Immature natural killer cell (primary cell): ENCODE measurements around the gene XAGE3. TPM values are rescaled to one million over a fixed set of nuclear protein-coding genes. Genes with fewer than 3 reads are reported as not detected.
"Not testable (repeated sequence)": the region's sequence is repeated elsewhere in the genome, so short reads cannot be mapped to it uniquely, and the experiment has no call there.

Experiments used
- DNase-seq, 3 donors: peaks; one replicate each; pipeline ENCODE4 v3.0.0; 2022; ENCODE audit warnings: mixed read lengths in 1 of 3
- H3K27ac Mint-ChIP-seq, 6 donors: one replicate each; pipeline ENCODE4 v1.8.0; 2020; ENCODE audit warnings: mixed read lengths in 6 of 6, mild to moderate bottlenecking in 5 of 6, inconsistent platforms in 4 of 6, moderate library complexity in 3 of 6
- H3K27me3 Mint-ChIP-seq, 3 donors: one replicate each; pipeline ENCODE4 v1.8.0; 2020 to 2021; ENCODE audit warnings: low read depth in 3 of 3, mild to moderate bottlenecking in 3 of 3, mixed read lengths in 3 of 3, moderate library complexity in 3 of 3, inconsistent platforms in 1 of 3
- H3K36me3 Mint-ChIP-seq, 3 donors: one replicate each; pipeline ENCODE4 v1.8.0; 2020; ENCODE audit warnings: mixed read lengths in 3 of 3, inconsistent platforms in 2 of 3, mild to moderate bottlenecking in 2 of 3
- H3K4me1 Mint-ChIP-seq, 2 donors: one replicate each; pipeline ENCODE4 v1.8.0; 2020; ENCODE audit warnings: inconsistent platforms in 2 of 2, mild to moderate bottlenecking in 2 of 2, mixed read lengths in 2 of 2, moderate library complexity in 1 of 2
- H3K4me3 Mint-ChIP-seq, 5 donors: one replicate each; pipeline ENCODE4 v1.8.0; 2020; ENCODE audit warnings: mild to moderate bottlenecking in 5 of 5, mixed read lengths in 5 of 5, inconsistent platforms in 3 of 5, moderate library complexity in 3 of 5
- H3K9me3 Mint-ChIP-seq, 6 donors: one replicate each; pipeline ENCODE4 v1.8.0; 2020; ENCODE audit warnings: mild to moderate bottlenecking in 6 of 6, mixed read lengths in 6 of 6, inconsistent platforms in 4 of 6, moderate library complexity in 3 of 6
- polyA plus RNA-seq, 3 donors: library from polyadenylated mRNA; unstranded; fragments of 300-500 nt; fragmentation: Illumina TruSeq; gene quantifications; one replicate each; pipeline ENCODE4 v1.2.3, GENCODE V29; 2021

The XAGE3 gene
- polyA plus RNA-seq = not detected

DNA sequence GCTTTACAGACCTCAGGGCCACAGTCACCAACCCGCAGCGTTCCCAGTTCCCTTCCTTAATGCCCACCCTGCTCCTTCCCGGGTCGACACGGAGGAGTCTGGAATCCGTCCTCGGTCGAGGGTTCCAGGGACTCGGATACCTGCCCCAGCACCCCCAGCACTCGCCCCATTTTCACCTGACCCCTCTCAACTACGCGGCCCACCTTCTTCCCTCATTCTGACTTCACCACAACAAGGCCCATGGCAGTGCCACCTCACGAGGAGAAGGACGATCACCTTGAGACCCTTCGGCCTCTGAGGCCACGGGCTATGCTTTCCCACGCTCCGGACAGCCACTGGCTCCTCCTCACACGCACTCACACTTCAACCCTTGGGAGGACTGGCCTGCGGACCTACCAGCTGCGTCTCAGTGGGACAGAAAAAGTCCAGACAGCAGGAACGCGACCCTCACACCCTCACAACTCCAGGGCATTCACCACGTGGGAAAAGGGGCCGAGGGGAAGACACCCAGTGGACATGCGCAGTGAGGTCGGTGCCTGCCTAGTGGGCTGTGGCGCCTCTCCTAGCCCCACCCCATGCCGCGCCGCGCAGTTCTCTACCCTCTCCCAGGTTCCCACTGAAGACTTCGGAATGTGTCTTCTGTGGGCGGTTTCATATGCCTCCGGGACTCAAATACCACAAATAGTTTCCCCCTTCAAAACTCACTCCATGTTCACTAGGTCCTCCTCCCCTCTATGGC, at the start of gene XAGE3:
XAGE3 (minus strand) TSS at position 474 of the 739 bp plus-strand sequence. CDS start 950 bp downstream, outside the sequence.
- Mint-ChIP-seq H3K36me3 (no peaks in the 10 kb centered on the region), H3K4me1 (no peaks in the 10 kb centered on the region), H3K27me3 (peaks cover 2 to 6% (median 4%) of the 10 kb centered on the region in 3 donors), H3K4me3 (no peak within 1 kb of the TSS), H3K27ac (no peak within 1 kb of the TSS), H3K9me3 (peaks cover 0 to 2% (median 0%) of the 10 kb centered on the region in 6 donors)
- DNase-seq = no peak

DNA sequence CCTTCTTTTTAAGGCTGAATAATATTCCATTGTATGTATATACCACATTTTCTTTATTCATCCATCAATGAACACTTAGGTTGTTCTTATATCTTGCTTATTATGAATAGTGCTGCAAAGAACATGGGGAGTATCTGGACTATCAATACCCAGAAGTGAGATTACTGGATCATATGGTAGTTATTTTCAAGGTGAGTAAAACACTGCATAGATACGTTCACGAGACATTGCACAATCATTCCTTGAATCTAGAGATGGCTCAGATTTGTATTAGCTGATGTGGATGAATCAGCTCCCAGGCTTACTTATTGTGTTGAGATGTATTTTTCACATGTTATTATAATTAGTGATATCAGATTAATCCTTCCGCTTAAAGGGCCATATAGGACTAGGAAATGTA, 46.8 kb upstream of the XAGE3 start:
- not testable (repeated sequence) for H3K4me3 Mint-ChIP-seq, H3K4me1 Mint-ChIP-seq, H3K27ac Mint-ChIP-seq, H3K36me3 Mint-ChIP-seq, H3K9me3 Mint-ChIP-seq, H3K27me3 Mint-ChIP-seq, DNase-seq

DNA sequence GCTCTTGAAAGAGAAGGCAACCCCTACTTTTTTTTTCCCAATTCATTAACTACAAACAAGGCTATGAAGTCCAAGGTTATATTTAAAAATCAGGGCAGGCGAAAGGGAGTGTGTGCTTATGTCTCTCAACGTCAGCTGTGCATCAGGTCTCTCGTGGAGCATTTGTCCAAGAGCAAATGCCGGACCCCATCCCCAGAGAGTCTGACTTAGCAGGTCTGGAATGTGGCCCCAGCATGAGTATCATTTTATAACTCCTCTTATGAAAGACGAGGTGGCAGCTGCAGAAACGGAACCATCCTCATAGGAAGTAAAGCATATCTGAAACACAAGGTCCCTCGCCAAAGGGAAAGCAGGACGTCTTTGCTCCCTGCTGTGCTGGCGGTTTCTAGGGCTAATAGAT, 45.8 kb upstream of the XAGE3 start:
- not testable (repeated sequence) for H3K27ac Mint-ChIP-seq, H3K9me3 Mint-ChIP-seq, H3K27me3 Mint-ChIP-seq, H3K36me3 Mint-ChIP-seq, H3K4me1 Mint-ChIP-seq, H3K4me3 Mint-ChIP-seq, DNase-seq

DNA sequence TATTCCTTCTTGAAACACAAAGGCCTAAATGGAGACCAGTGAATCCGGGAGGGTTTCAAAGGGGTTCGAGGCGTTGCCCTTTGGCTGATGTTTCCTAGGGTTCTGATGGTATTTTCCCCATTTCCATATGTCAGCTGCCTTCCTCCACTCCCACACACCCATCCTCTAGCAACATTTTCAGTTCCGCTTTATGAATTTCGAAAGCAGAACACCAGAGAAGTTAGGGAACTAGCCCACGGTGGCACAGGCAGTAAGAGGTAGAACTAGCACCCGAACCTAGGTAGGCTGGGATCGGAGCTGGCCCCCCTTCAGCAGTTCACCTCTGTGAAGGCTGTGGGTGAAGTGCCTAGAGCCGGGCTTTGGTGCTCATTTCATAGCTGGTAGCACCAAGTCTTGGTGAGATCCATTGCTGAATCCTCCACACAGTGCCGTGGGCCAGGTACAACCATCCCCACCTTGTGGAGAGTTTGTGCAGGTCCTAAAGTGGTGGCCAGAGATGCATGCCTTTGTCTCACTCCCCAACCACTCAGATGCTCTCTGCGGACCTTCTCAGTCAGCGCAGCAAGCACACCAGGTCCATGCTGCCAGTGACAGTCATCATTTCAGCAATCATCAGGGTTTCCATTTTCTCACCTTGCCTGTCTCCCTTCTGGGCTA, 41.6 kb upstream of the XAGE3 start:
- H3K36me3 Mint-ChIP-seq, DNase-seq, H3K27ac Mint-ChIP-seq, H3K9me3 Mint-ChIP-seq, H3K27me3 Mint-ChIP-seq, H3K4me1 Mint-ChIP-seq, H3K4me3 Mint-ChIP-seq: not testable (repeated sequence)

DNA sequence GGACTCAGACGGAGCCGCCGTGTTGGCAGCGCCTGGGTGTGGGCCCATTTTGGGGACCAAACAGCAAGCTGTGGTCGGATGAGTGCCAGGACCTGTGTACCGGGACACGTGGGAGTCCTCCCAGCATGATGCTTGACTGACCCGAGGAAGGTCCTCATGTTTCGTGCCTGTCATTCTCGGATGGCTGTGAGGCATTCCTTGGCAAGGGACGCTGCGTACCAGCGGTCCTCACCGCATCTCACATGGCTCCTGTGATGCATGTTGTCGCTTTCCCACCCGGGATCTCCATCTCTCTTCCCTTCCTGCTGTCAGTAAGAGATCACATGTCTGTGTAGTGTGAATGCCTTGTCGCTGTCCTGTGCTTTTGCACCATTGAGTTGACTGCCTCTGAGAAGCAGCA, 40.0 kb upstream of the XAGE3 start:
- H3K9me3 Mint-ChIP-seq, DNase-seq, H3K27ac Mint-ChIP-seq, H3K36me3 Mint-ChIP-seq, H3K27me3 Mint-ChIP-seq, H3K4me1 Mint-ChIP-seq, H3K4me3 Mint-ChIP-seq: not testable (repeated sequence)

DNA sequence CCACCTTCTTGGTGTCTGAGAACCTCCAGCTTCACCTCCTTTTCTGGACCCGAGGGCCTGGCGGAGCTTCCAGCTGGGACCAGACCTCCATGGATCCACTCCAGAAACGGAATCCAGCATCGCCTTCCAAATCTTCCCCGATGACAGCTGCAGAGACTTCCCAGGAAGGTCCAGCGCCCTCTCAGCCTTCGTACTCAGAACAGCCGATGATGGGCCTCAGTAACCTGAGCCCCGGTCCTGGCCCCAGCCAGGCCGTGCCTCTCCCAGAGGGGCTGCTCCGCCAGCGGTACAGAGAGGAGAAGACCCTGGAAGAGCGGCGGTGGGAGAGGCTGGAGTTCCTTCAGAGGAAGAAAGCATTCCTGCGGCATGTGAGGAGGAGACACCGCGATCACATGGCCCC, 39.3 kb upstream of the XAGE3 start:
- not testable (repeated sequence) for H3K4me3 Mint-ChIP-seq, H3K9me3 Mint-ChIP-seq, H3K4me1 Mint-ChIP-seq

GRCh38 chrX:52906072-52906471, 38.2 kb upstream of the XAGE3 start:
- H3K36me3 Mint-ChIP-seq, H3K9me3 Mint-ChIP-seq, H3K27ac Mint-ChIP-seq, H3K4me3 Mint-ChIP-seq, DNase-seq, H3K27me3 Mint-ChIP-seq, H3K4me1 Mint-ChIP-seq: not testable (repeated sequence)

More for the DNA sequence above, 39.3 kb upstream of the XAGE3 start:
- H3K27me3 Mint-ChIP-seq, DNase-seq, H3K27ac Mint-ChIP-seq, H3K36me3 Mint-ChIP-seq: not testable (repeated sequence)

GRCh38 chrX:52905531-52905930, 37.6 kb upstream of the XAGE3 start:
- H3K27me3 Mint-ChIP-seq, H3K27ac Mint-ChIP-seq, H3K9me3 Mint-ChIP-seq, DNase-seq, H3K36me3 Mint-ChIP-seq, H3K4me3 Mint-ChIP-seq, H3K4me1 Mint-ChIP-seq: not testable (repeated sequence)

DNA sequence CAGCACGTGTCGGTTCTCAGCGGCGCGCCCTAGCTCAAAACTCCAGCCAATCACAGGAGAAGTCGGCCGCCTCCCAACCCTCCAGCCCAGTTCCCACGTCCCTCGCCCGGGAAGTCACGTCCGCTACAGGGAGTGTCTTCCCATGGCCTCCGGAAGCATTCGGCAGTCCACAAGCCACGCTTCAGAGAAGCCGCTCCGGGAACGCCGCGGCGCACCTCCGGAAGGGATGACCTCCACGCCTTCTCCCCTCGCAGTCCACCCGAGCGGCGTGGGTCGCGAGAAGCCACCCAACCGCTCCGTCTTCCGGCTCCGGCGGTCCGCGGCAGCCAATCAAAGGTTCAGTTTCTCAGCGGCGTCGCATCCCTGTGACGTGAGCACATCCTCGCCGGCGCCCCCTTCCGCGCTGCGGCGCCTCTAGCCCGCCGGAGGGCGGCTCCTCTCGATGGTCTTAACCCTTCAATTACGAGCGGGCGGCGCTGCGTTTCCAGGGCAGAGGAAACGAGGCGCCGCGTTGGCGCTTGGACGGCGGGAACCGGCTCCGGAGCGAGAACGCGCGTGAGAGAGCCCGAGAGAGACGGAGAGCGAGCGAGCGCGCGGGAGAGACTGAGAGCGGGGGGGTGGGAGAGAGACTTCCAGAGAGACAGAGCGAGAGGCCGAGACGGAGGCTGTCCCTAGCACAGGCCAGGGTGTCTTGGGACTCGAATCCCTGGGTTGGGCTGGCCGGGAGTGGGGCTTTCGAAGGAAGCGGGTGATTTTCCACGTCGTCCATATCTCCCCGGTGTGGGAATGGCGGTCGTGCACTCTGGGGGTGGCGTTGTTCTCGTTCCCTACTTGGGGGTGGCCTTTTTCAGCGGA, 29.2 kb upstream of the XAGE3 start, which contains the start of gene FAM156B:
FAM156B (plus strand) TSS at position 476 of the 855 bp plus-strand sequence. CDS start 9,896 bp downstream, outside the sequence.
- not testable (repeated sequence) for H3K4me3 Mint-ChIP-seq, H3K4me1 Mint-ChIP-seq, DNase-seq, H3K27ac Mint-ChIP-seq, H3K36me3 Mint-ChIP-seq, H3K27me3 Mint-ChIP-seq, H3K9me3 Mint-ChIP-seq

GRCh38 chrX:52896438-52896837, 28.6 kb upstream of the XAGE3 start:
- not testable (repeated sequence) for H3K36me3 Mint-ChIP-seq, H3K4me3 Mint-ChIP-seq, H3K4me1 Mint-ChIP-seq, DNase-seq, H3K9me3 Mint-ChIP-seq, H3K27me3 Mint-ChIP-seq, H3K27ac Mint-ChIP-seq

DNA sequence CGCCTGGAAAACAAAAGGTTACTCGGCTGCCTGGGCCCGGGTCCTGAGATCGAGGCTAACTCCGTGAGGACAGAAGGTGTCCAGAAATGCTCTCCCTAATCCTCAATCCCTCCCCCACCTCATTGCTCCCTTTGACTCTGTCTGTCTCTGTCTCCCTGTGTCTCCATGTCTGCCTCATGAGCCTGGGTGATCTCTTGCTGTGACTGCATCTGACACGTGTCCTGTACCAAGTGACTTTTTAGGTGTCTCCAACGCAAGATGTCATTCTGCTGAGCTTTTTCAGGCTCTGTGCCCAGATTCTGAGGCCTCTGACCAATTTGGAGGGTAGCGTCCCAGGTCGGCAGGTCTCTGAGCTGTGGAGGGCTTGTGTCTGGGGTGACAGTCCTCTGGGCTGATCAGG, 20.2 kb upstream of the XAGE3 start:
- not testable (repeated sequence) for H3K27ac Mint-ChIP-seq, H3K4me3 Mint-ChIP-seq, H3K36me3 Mint-ChIP-seq, DNase-seq, H3K27me3 Mint-ChIP-seq, H3K4me1 Mint-ChIP-seq, H3K9me3 Mint-ChIP-seq

GRCh38 chrX:52887459-52887858, 19.6 kb upstream of the XAGE3 start:
- not testable (repeated sequence) for H3K27ac Mint-ChIP-seq, H3K27me3 Mint-ChIP-seq, DNase-seq, H3K4me3 Mint-ChIP-seq, H3K36me3 Mint-ChIP-seq, H3K9me3 Mint-ChIP-seq, H3K4me1 Mint-ChIP-seq

DNA sequence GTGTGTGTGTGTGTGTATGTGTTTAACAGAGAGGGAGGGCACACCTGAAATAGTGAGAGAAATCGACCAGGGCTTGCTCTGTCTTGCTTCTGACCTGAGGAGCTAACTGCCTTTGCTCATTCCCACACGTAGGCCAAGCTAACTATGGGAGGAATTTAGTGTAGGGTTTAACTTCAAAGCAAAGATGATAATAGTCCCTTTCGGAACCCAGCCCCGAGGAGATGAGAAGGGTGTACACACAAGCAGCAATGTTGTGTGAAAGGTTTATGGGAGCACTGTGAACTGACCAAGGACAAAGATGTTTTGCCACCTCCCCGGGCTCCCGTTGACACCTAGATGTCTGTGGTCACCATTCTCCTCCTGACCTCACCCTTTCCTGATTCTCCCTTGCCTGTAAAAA, 8.5 kb upstream of the XAGE3 start:
- DNase-seq, H3K9me3 Mint-ChIP-seq, H3K27ac Mint-ChIP-seq, H3K36me3 Mint-ChIP-seq, H3K4me3 Mint-ChIP-seq, H3K4me1 Mint-ChIP-seq: not testable (repeated sequence)
- peaks cover 0 to 11% (median 8%) of the 10 kb centered on the region in 3 donors for H3K27me3 Mint-ChIP-seq

DNA sequence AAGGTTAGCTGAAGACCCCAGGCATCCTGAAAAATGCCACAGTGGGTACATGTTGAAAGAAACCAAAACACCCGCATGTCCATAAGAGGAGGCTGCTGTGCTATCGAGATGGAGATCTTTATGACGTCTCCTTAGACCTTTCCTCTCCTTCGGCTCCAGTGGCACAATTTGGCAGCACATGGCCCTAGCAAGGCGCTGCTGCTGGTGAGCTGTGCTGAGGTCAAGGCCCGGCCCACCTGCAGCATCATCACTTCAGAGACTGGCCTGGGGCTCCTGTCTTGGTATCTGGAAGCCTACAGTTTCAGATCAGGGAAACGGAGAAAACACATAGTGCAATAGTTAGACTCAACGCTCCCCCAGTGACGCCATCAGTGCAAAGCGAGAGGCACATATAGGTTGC, 7.6 kb upstream of the XAGE3 start:
- not testable (repeated sequence) for H3K27ac Mint-ChIP-seq, DNase-seq, H3K4me1 Mint-ChIP-seq, H3K36me3 Mint-ChIP-seq, H3K9me3 Mint-ChIP-seq, H3K4me3 Mint-ChIP-seq
- H3K27me3 Mint-ChIP-seq = peaks cover 0 to 11% (median 8%) of the 10 kb centered on the region in 3 donors
